Activated CD8-positive, alpha-beta memory T cell treated with anti-CD3 and anti-CD28 coated beads, Interleukin-2, amount 50 U/mL, for 24 hours (primary cell): ENCODE results near the gene GRIK5.

Experiments
- DNase-seq: peaks from one replicate; pipeline ENCODE4 v3.0.0-alpha.2; 2020; ENCODE audit errors: extremely low read depth

The GRIK5 gene

DNA sequence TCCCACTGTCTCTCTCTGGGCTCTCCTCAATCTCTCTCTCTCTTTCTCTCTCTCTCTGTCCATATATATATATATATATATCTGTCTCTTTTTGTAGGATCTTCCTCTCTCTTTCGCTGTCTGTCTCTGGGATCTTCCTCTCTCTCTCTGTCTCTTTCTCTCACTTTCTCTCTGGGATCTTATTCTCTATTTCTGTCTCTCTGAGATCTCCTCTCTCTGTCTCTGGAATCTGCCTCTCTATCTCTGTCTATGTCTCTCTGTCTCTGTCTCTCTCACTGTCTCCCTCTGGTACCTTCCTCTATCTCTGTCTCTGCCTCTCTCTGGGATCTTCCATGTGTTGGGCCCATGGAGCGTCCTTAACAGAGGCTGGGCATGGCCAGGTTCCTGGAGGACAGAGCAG, 79.4 kb downstream of the GRIK5 start:
- no peak for DNase-seq

DNA sequence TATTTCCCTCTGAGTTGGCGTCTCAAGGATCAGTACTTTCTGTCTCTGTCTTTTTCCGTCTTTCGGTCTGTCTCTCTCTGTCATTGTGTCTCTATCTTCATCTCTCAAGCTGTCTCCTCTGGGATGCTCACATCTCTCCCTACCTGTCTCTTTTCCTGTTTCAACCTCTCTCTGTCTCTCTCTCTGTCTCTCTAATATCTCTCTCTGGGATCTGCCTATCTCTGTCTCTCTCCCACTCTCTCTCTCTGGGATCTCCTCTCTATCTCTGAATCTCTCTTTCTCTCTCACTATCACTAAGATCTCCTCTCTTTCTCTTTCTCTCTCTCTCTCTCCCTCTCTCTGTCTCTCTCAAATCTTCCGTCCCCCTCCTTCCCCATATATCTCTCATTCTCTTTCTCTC, 80.0 kb downstream of the GRIK5 start:
- no peak for DNase-seq

DNA sequence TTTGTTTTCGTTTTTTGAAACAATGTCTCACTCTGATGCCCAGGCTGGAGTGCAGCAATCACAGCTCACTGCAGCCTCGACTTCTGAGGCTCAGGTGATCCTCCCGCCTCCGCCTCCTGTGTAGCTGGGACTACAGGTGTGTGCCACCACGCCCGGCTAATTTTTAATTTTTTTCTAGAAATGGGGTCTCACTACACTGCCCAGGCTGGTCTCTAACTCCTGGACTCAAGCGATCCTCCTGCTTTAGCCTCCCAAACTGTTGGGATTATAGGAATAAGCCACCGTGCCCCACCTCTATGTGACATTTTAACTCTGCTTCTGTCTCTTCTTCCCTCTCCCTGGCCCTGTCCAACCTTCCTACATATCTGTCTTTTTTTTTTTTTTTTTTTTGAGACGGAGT, 81.1 kb downstream of the GRIK5 start:
- no peak for DNase-seq

DNA sequence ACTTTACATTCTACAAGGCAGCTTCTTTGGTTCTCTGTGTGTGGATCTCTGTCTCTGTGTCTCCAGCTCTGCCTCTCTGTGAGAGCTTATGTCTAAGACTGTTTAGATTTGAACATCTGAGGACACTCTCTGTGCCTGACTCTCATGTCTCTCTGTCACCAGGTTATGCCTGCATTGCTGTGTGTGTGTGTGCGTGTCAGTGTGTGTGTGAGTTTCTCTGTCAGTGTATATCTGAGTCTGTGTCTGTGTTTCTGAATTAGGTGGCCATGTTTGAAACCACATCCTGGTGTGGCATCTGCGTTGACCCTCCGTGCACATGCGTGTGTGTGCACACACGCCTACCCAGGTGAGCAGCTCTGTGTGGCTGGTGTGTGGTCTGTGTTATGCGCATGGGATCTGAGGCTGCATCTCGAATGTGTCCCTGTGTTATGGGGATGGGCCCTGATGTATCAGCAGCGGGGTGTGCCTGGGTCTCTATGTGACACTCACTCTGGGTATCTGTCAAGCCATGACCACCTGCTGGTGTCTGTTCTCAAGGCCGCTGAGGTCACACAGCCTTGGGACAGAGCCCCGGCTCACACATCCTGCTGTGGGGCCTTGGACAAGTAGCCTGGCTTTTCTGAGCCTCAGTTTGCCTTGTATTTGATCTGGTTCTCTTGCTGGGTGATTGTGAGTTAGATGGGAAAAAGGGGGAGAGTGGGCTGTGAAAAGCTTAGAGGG, 82.7 kb downstream of the GRIK5 start:
- DNase-seq, result no peak

DNA sequence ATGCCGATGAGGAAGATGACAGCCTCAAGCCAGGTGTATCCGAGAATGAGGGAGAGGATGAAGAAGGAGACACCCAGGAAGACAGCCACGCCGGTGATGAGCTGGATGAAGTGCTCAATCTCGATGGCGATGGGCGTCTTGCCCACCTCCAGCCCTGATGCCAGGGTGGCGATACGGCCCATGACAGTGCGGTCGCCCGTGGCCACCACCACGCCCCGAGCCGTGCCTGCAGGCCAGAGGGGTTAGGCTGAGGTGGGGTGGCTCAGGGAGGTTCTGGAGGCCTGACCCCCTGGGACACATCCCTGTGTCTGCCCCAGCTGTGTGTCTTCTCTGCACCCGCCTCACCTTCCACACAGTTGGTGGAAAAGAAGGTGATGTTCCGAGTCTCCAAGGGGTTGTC, 85.0 kb downstream of the GRIK5 start:
- no peak for DNase-seq

DNA sequence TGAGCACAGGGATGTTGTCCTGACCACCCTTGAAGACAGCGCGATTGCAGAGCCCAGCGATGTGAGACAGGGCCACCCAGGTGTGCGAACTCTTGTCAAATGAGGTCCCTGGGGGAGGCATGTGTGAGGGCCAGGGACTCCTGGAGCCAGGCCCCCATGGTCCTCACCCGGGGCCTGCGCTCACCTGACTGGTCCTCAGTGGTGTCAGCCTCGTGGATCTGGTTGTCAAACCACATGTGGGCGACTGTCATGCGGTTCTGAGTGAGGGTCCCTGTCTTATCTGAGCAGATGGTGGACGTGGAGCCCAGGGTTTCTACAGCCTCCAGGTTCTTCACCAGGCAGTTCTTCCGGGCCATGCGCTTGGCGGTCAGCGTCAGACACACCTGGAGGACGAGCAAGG, 88.3 kb downstream of the GRIK5 start:
- DNase-seq, result no peak

DNA sequence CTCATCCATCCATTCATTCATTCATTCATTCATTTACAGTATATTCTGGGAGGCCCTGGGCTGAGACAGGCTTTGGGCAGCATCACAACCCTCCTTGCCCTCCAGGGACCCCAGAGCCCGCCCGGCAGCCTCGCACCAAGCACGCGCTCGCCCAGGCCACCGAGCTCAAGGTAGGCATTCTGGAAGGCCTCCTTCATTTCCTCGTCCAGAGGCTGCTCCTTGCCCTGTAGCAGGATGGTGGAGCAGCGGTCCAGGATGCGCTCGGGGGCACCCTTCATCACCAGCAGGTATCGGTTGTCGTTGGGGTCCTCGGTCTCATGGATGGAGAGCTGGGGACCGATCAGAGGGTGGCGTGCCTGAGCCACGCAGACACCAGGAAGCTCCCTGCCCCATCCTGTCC, 91.5 kb downstream of the GRIK5 start:
- DNase-seq, result no peak

DNA sequence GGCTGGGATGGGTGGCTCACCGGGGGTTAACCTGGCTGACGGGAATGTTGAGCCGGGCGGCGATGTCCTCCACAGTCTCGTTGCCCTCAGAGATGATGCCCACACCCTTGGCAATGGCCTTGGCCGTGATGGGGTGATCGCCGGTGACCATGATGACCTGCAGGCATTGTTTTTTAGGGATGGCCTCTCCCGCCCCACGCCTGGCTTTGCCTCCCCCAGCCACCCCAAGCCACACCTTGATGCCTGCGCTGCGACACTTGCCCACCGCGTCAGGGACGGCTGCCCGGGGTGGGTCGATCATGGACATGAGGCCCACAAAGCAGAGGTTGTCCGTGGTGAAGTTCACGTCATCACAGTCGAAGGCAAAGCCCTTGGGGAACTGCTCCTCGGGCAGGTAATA, 92.1 kb downstream of the GRIK5 start:
- no peak for DNase-seq

DNA sequence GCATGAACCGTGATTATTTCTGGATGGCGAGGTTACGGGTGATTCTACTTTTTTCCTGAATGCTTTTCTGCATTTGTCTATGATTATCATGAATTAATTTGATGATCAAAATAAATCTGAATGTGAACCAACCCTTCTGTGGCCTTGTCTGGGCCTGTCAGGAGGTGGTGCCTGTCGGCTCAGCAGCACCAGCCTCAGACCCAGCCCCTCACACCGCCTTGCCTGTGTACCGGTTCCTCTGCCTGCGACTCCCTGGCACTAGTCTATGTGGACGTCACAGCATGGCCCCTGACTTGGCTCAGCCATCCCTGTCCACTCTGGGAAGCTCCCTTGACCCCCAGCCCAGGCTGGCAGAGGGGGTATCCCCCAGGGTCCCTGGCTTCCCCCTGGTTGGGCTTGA, 95.4 kb downstream of the GRIK5 start:
- DNase-seq, result no peak

DNA sequence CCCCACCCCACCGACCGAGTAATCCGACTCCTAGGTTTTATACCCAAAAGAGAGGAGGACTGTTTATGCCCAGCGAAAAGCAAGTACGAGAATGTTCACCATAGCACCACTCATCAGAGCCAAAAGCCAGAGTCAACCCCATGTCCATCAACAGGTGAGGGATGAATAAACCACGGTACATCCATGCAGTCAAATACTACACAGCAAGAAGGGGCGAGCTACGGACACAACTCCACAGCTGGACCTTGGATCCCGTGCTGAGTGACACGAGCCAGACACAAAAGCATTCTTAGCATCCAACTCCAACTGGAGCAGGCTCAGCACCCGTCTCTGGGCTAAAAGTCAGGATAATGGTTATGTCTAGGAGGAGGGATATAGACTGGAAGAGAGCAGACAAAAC, 98.6 kb downstream of the GRIK5 start:
- no peak for DNase-seq

DNA sequence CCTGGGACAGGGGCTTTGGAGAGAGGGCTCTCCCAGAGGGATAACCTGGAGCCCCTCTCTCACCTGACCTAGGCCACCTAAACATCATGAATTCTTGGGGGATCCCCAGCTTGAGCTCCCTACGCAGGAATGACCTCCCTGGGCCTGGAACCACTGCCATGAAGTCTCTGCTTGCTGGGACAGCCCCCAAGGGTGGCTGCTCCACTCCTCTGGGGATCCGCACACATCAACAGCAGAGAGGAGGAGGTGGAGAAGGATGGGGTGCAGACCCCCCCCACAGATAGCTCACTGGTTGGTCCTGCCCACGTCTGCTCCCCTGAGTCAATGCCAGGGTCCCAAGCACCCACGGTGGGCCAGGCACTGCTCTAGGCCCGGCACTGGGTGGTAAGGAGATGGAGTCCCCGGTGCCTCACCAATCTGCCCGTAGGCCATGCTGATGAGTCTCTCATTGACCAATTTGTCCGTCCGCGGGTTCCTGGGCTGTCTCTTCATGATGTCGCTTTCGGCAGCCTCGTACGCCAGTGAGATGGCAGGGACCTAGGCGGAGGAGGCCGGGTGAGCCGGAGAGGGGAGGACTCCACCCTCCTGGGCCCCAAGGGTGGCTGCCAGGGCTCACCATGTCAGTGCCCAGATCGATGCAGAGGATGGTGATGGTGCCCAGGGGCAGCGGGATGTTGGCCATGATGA, 100.1 kb downstream of the GRIK5 start:
- no peak for DNase-seq

DNA sequence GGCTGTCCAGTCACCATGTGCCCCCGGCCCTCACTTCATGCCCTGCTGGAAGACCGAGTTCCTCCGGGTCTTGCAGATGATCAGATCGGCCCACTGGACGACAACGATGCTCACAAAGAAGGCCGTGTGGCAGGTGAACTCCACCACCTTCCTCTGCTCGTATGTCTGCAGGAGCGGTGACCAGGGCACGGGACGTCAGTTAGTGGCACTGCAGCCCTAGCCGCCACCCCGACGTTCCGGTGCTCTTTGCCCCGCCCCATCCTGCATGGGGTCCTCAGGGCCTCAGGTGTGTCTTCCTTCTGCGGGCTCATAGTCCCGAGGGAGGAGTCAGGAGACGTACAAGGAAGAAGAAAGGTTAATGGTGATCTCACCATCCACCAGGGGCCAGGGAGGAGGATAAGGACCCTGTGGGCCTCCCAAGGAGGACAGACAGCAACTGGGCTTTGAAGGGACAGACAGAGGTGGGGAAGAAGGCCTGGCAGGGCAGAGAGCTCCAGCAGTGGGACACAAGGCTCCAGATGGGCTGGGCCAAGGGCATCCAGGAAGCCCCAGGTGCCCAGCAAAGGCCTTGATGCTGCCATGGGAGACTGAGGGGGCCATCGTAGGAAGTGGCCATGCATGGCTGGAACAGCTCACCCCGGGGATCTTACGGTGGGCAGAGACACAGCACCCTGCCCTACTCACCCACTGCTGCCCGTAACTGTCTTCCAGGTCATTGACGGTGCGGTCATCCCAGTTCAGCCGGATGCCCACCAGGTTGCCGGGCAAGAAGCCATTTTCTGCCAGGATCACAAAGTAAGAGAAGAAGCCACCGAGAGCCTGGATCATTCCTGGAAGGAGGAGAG, 101.0 kb downstream of the GRIK5 start:
- no peak for DNase-seq

DNA sequence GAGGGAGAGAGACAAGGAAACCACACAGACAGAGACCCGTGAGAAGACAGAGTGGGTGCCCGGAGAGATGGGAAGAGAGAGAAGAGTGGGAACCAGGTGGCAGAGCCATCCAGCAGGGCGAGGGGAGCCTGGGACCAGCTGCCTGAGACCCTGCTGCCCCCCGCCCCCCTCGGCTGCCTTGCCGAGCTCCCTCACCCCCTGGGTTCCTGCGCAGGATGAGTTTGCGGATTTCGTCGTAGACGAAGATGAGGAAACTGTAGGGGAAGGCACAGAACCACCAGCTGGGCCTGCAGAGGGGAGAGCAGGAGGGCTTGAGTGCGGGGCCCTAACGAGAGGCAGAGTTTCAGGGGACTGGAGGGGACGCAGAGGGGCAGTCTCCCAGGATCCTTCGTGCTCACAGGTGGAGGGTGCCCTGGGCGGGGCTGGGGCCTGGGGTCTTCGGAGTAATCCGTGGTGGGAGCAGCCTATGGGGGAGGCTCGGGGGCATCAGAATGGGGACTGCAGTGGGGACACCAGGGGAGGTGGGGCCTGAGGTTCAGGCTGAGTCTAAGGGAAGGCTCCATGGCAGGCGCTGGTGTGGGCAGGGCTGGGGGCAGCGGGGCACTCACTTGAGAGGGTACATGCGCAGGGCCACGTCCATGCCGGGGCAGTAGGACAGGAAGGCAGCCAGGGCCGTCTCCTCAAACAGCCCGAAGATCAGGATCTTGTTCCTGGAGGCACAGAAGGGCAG, 102.8 kb downstream of the GRIK5 start:
- DNase-seq, result no peak

DNA sequence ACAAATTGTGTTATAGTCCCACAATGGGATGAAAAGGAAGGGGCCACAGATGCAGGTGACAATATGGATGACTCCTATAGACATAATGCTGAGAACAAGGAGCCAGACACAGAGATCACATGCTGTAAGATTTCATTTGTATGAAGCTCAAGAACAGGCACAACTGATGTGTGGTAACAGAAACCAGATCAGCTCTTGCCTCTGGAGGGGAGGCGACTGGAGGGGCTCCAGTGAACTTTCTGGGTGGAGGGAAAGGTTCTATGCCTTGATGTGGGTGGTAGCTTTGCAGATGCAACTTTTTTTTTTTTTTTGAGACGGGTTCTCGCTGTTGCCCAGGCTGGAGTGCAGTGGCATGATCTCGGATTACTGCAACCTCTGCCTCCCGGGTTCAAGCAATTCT, 104.9 kb downstream of the GRIK5 start:
- DNase-seq, result no peak

DNA sequence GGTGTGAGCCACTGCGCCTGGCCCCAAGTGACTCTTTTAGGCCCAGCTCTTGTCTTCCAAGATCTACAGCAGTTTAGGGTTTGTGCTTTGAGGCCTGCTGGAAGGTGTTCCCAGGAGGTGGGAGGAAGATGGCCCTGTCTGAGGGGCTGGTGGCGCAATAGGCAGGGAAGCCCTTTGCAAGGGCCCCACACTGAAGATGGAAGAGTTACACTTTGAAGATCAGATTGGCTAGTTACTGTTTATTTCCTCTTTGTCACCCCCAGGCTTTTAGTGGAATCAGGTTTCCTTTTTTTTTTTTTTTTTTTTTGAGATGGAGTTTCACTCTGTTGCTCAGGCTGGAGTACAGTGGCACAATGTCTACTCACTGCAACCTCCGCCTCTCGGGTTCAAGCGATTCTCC, 109.0 kb downstream of the GRIK5 start:
- no peak for DNase-seq

DNA sequence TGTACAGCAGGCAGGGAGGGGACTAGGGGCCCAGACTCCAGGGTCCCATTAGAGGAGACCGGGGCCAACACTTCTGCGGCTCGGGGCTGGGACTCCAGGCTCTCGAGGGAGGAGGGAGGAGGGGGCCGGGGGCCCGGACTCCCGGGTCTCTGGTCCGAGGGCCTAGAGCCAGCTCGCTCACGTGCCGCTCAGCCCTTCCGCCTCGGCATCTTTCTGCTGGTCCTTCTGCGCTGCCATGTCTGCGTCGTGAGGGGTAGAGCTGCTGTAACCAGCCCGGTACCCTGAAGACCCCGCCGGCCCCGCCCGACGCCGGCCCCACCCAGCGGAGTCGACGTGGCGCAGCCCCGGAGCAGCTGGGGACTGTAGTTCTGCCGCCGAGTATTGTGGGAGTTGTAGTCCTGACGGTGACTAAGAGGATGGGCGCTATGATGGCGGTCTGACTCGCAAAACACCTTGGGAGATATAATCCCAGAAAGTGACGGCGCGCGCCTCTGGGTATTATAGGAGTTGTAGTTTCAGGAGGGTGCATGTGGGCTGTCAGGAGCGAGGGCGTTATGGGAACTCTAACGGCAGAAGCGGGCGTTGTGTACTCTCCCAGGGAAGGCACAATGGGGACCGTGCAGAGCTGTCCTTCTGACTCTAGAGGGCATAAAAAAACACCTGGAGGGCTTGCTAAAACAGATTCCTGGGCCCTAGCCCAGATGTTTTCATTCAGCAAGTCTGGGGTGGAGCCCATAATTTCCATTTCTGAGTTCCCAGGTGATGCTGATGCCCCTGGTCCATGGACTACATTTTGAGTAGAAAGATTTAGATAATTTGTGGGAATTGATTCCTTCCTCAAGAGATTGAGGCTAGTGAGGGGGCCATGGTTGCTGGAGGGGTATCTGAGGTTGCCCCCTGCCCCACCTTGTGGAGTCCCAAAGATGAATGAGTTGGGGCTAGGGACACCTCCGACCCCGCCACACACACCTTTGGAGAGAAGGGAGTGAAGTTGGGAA, 110.7 kb downstream of the GRIK5 start, which contains the start of gene RABAC1:
Gene RABAC1 (minus strand): TSS at position 266 of the 998 bp plus-strand sequence. CDS start 29 bp downstream, at position 237.
- DNase-seq, result peak; percentile 66

DNA sequence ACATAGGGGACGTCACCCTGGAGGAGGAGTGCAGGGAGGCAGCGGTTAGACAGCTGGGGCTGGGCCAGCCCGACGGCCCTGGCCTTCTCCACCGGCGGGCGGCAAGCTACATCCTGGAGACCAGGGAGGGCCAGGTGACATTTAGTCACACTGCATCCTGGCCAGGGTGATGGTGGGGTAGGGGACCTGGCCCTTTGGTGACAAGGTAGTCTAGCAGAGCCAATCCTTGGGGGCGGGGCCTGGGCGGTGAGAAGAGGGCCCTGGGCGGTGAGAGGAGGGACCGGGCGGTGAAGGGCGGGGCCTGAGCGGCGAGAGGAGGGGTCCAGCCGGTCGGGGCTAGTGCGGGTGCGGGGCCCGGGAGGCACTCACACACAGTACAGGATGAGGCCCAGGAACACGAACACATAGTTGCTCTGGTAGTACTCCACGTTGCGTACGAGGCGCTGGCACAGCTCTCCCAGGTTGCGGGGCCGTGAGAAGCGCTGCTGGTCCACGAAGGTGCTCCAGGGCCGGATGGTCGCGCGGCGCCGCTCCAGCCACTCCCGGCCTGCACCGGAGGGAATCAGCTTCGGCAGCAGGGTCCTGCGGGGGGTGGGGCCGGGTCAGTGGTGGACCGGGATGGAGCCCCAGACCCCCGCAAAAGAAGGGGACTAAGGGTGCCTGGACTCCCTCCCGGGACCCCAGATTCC, 111.5 kb downstream of the GRIK5 start:
- peak; percentile 49 for DNase-seq

DNA sequence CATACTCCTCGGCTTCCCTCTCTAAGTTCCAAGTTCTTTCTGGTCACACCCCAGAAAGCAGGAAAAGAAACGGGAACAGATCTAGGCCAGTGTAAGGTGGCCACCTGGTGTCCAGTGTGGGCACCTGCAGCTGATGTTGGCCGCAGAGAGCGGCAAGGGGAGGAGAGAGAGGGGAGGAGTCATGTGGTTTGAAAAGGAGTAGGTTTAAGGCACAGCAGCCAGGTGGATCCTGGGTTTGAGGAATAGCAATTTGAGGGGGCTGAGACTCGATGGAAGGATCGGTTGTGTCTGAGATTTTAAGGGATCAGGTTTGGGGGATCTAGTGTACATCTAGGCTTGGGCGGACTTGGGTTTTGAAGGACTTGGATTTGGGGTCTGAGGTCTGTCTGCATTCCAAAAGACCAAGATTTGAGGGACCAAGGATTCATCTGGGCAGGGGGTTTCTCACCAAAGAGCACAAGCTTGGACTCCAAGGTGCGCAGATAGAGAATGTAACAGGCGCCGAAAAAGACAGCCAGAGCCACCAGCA, 112.1 kb downstream of the GRIK5 start:
- DNase-seq, result no peak

DNA sequence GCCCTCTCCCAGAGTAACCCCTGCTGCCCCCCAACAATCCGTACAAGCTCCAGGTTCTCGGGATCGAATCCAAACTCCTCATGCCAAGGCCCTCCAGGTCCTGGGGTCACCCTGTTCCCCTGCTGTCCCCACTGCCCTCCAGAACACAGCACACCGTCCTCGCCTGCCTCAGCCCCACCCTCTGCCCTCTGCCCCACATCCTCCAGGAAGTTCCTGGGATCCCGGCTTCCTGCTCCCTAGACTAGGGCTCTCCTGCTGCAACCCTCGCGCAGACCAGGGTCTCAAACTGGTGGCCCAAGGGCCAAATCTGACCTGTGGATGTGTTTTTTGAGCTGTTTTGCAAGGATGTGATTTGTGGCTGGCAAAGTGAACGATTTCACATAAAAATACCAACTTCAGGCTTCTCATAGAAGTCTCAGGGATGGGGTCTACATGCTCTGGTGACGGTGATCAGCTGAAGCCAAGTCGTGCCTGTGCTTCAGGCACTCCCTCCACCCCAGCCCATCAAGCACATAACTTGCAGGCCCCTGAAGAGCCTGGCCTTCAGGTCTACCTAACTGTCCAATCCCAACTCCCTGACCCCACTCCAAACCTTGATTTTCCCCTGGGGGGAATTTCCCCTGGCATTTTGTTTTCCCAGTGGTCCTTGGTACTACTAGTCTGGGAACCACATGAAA, 112.7 kb downstream of the GRIK5 start:
- no peak for DNase-seq
